Activated naive CD4-positive, alpha-beta T cell treated with anti-CD3 and anti-CD28 coated beads, Interleukin-2, amount 50 U/mL, for 24 hours (primary cell): ENCODE measurements around the gene PMEPA1.

ENCODE experiments used
- H3K27ac Mint-ChIP-seq: one replicate; pipeline ENCODE4 v1.8.0; 2021; ENCODE audit warnings: mild to moderate bottlenecking, mixed read lengths
- H3K27me3 Mint-ChIP-seq: one replicate; pipeline ENCODE4 v1.8.0; 2021; ENCODE audit warnings: mixed read lengths
- H3K36me3 Mint-ChIP-seq: one replicate; pipeline ENCODE4 v1.8.0; 2021; ENCODE audit warnings: mixed read lengths
- H3K4me1 Mint-ChIP-seq: one replicate; pipeline ENCODE4 v1.8.0; 2021; ENCODE audit warnings: mixed read lengths
- H3K4me3 Mint-ChIP-seq: one replicate; pipeline ENCODE4 v1.8.0; 2021; ENCODE audit warnings: mild to moderate bottlenecking, mixed read lengths
- H3K9me3 Mint-ChIP-seq: one replicate; pipeline ENCODE4 v1.8.0; 2021; ENCODE audit warnings: mixed read lengths

PMEPA1 gene

DNA sequence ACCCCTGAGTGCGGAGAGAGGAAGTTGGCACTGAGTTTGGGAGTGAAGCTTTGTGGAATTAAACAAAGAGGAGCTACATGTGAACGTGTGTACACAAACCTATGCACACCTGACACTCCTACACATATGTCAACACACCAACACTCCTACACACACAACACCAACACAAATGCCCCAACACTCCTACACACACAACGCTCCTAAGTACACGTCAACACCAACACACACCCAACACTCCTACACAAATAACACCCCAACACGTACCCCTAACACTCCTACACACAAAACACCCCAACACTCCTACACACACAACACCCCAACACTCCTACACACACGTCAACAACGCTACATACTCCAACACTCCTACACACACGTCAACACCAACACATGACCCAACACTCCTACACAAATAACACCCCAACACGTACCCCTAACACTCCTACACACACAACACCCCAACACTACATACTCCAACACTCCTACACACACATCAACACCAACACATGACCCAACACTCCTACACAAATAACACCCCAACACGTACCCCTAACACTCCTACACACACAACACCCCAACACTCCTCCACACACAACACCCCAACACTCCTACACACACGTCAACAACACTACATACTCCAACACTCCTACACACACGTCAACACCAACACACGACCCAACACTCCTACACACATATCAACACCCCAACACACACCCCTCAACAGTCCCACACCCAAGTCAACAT lies 49.5 kb downstream of the PMEPA1 start:
- Mint-ChIP-seq H3K27ac (no peak overlapping the region), H3K9me3 (no peaks in the 10 kb centered on the region), H3K27me3 (no peaks in the 10 kb centered on the region), H3K36me3 (peaks cover 6% of the 10 kb centered on the region), H3K4me1 (peaks cover 23% of the 10 kb centered on the region), H3K4me3 (no peak overlapping the region)

DNA sequence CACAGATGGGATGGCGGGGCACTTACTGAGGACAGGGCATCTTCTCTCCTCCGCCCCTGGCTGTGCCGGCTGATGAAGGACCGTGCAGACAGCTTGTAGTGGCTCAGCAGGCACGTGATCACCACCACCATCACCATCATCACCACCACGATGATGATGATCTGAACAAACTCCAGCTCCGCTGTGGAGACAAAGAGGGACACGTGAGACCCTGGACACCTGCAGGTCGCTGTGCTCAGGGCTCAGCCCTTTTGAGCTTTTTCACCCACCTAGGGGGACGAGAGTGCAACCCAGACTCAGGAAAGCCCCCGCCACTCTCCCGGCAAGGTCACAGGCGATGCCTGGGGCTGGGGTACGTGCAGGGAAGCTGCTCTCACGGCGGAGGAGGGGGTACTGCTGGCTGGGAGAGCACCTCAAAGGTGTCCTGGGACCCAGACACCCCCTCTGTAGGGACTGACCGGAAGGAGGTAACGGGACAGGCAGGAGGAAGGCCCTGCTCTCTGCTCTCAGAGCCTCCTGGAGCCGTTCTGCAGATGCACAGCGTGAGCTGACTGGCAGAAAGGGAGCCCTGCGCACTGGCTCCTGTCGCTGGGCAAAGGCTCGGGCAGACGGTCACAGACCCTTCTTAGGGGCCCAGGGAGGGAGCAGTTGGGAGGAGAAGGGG lies 50.2 kb downstream of the PMEPA1 start:
- Mint-ChIP-seq H3K4me3 (no peak overlapping the region), H3K36me3 (peaks cover 6% of the 10 kb centered on the region), H3K27ac (peak overlapping the region; percentile 51)

GRCh38 chr20:57658833-57659516 lies 50.8 kb downstream of the PMEPA1 start:
- H3K9me3 Mint-ChIP-seq = no peaks in the 10 kb centered on the region
- peaks cover 6% of the 10 kb centered on the region for H3K36me3 Mint-ChIP-seq
- H3K4me1 Mint-ChIP-seq = peaks cover 29% of the 10 kb centered on the region
- H3K4me3 Mint-ChIP-seq = no peak overlapping the region
- peak overlapping the region; percentile 51 for H3K27ac Mint-ChIP-seq
- no peaks in the 10 kb centered on the region for H3K27me3 Mint-ChIP-seq

More for the DNA sequence above, 50.2 kb downstream of the PMEPA1 start:
- Mint-ChIP-seq H3K9me3 (no peaks in the 10 kb centered on the region), H3K27me3 (no peaks in the 10 kb centered on the region), H3K4me1 (peaks cover 24% of the 10 kb centered on the region)

- peaks cover 6% of the 10 kb centered on the region for H3K36me3 Mint-ChIP-seq
- H3K4me1 Mint-ChIP-seq = peaks cover 29% of the 10 kb centered on the region
- H3K27me3 Mint-ChIP-seq = no peaks in the 10 kb centered on the region
- H3K9me3 Mint-ChIP-seq = no peaks in the 10 kb centered on the region
- peak overlapping the region; percentile 83 for H3K27ac Mint-ChIP-seq
- H3K4me3 Mint-ChIP-seq = peak overlapping the region; percentile 26
These were observed 51.4 kb downstream of the PMEPA1 start for GRCh38 chr20:57658447-57658832.

DNA sequence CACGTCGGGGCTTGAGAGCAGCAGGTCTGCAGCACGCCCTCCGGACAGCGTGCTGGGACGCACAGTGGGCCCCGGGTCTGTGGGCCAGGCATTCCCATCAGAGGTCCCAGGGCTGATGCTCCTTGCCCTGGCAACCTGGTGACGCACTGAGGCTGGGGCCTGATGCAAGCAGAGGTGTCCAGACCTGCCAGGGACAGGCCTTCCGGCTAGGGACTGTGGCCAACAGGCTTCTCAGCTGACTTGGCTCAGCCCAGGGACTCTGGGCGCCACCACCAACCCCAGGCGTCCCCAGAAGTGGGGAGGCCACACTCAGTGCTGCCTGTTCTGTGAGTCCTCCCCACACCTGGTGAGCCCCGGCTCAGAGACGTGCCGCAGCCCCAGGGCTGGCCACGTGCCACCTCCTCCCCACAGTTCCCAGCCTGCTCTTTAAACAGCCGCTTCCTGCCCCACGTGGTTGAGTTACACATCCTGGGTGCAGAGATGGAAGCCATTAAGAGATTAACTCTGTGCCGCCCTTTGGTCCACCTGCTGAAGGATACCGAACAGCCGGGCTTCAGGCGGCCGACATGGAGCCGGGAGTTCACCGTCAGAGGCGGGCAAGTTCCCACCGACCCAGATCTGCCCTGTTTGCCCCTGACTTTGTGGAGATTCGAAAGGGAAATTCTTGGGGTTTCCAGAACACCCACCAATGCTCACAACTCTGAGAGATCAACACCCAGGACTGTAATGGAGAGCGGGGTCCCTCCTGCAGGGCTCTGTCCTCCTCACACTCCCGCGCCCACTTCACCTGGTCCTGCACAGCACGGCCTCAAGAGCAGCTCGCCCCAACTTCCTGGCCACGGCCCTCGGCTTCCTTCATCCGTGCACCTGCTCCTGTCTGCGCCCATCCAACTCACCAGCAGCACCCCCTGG lies 52.0 kb downstream of the PMEPA1 start:
- Mint-ChIP-seq H3K4me3 (peak overlapping the region; percentile 26), H3K27ac (peak overlapping the region; percentile 83)

GRCh38 chr20:57656821-57657534 lies 52.8 kb downstream of the PMEPA1 start:
- no peak overlapping the region for H3K27ac Mint-ChIP-seq
- H3K9me3 Mint-ChIP-seq = no peaks in the 10 kb centered on the region
- H3K4me1 Mint-ChIP-seq = peaks cover 29% of the 10 kb centered on the region
- H3K27me3 Mint-ChIP-seq = no peaks in the 10 kb centered on the region
- H3K36me3 Mint-ChIP-seq = peaks cover 6% of the 10 kb centered on the region
- H3K4me3 Mint-ChIP-seq = no peak overlapping the region

More for the DNA sequence above, 52.0 kb downstream of the PMEPA1 start:
- Mint-ChIP-seq H3K4me1 (peaks cover 29% of the 10 kb centered on the region), H3K36me3 (peaks cover 6% of the 10 kb centered on the region), H3K27me3 (no peaks in the 10 kb centered on the region), H3K9me3 (no peaks in the 10 kb centered on the region)

GRCh38 chr20:57656252-57656820 lies 53.5 kb downstream of the PMEPA1 start:
- Mint-ChIP-seq H3K4me3 (no peak overlapping the region), H3K36me3 (peaks cover 7% of the 10 kb centered on the region), H3K27me3 (no peaks in the 10 kb centered on the region), H3K27ac (no peak overlapping the region), H3K4me1 (peaks cover 29% of the 10 kb centered on the region), H3K9me3 (no peaks in the 10 kb centered on the region)

DNA sequence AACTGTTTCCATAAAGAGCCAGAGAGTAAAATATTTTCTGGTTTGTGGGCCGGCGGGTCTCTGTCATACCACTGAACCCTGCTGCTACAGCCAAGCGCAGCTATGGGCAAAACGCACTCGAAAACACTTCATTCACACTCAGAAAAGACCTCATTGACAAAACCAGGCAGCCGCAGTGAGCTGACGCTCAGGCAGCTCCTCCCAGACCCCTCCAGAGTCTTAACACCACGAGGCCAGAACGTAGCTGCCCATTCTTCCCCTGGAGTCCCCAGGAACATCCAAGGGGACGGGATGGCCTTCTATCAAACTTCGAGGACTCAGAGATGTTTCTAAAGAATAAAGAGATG lies 54.0 kb downstream of the PMEPA1 start:
- Mint-ChIP-seq H3K36me3 (peaks cover 7% of the 10 kb centered on the region), H3K4me1 (peaks cover 29% of the 10 kb centered on the region), H3K27me3 (no peaks in the 10 kb centered on the region), H3K4me3 (no peak overlapping the region), H3K27ac (no peak overlapping the region), H3K9me3 (no peaks in the 10 kb centered on the region)

DNA sequence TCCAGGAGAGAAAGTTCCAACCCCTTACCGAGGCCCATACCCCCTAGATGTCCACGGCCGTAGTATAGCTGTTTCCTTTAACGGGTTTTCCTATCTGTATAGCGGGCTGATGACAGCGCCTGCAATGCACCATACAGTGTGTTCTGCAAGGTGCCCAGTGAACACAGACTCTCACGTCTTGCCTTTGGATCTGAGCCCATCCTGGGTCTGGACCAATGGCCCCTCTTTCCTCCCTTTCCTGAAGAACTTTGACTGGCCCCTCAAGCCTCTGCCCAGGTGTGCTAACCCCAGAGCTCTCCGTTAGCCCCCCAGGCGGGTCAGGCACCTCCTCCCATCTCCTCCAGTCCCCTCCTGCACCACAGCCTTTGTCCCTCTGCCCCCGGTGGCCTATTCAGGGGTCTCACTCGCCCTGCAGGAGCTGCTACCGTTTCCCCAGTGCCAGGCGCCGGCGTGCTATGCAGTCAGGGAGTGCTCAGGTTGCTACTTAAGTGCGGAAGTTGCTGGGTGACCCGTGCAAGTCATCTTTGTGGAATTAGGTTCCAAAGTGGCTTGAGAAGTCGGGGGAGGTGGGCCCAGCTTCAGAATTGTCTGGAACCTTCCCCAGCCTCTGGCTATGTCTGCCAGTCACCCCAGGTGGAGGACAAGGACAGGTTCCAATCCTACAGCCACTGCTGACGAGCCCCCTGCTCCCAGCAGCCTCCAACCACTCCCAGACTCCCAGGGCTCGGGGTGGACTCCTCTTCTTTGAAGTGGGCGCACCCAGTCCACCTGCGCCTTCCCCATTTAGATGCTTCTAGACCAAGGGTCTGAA lies 54.6 kb downstream of the PMEPA1 start:
- no peak overlapping the region for H3K27ac Mint-ChIP-seq
- no peaks in the 10 kb centered on the region for H3K9me3 Mint-ChIP-seq
- peaks cover 29% of the 10 kb centered on the region for H3K4me1 Mint-ChIP-seq
- H3K27me3 Mint-ChIP-seq = no peaks in the 10 kb centered on the region
- no peak overlapping the region for H3K4me3 Mint-ChIP-seq
- H3K36me3 Mint-ChIP-seq = peaks cover 7% of the 10 kb centered on the region

DNA sequence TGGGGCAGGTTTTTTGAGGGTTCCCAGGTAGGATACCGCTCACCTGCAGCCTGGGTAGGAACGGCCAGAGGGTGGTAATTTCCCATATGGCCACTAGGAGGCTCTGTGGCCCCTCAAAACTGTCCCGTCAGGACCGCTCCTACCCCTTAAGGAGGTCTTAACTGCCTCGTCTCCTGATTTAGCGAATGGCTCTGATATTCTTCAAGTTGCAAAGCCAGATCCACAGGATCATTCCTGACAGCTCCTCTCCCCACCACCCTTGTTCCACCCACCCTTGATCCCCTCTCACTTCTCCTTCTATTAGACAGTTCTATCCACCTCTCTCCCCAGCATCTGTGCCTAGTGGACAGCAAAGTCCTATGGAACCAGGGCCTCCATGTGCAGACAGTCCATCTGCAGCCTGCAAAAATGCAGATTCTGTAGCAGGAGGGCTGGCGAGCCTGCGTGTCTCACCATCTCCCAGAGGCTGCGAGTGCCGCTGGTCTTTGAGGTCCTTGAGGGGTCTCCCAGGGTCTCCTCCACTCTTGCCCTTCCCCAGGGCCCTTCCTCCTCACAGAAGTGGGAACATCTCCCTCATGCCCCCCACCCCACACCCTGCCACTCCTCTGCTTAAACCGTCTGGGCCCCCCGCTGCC lies 55.3 kb downstream of the PMEPA1 start:
- Mint-ChIP-seq H3K27ac (no peak overlapping the region), H3K36me3 (peaks cover 7% of the 10 kb centered on the region), H3K9me3 (no peaks in the 10 kb centered on the region), H3K4me3 (no peak overlapping the region), H3K27me3 (no peaks in the 10 kb centered on the region), H3K4me1 (peaks cover 28% of the 10 kb centered on the region)

GRCh38 chr20:57653910-57654309 lies 55.9 kb downstream of the PMEPA1 start:
- H3K9me3 Mint-ChIP-seq = no peaks in the 10 kb centered on the region
- H3K27ac Mint-ChIP-seq = no peak overlapping the region
- no peaks in the 10 kb centered on the region for H3K27me3 Mint-ChIP-seq
- H3K36me3 Mint-ChIP-seq = peaks cover 4% of the 10 kb centered on the region
- peaks cover 22% of the 10 kb centered on the region for H3K4me1 Mint-ChIP-seq
- no peak overlapping the region for H3K4me3 Mint-ChIP-seq

GRCh38 chr20:57653546-57653900 lies 56.3 kb downstream of the PMEPA1 start:
- peaks cover 4% of the 10 kb centered on the region for H3K36me3 Mint-ChIP-seq
- H3K9me3 Mint-ChIP-seq = no peaks in the 10 kb centered on the region
- no peak overlapping the region for H3K27ac Mint-ChIP-seq
- no peaks in the 10 kb centered on the region for H3K27me3 Mint-ChIP-seq
- no peak overlapping the region for H3K4me3 Mint-ChIP-seq
- peaks cover 18% of the 10 kb centered on the region for H3K4me1 Mint-ChIP-seq

- H3K27ac Mint-ChIP-seq = no peak overlapping the region
- peaks cover 12% of the 10 kb centered on the region for H3K4me1 Mint-ChIP-seq
- H3K9me3 Mint-ChIP-seq = no peaks in the 10 kb centered on the region
- H3K4me3 Mint-ChIP-seq = no peak overlapping the region
- H3K27me3 Mint-ChIP-seq = no peaks in the 10 kb centered on the region
- H3K36me3 Mint-ChIP-seq = peaks cover 1% of the 10 kb centered on the region
These were observed 56.9 kb downstream of the PMEPA1 start for GRCh38 chr20:57652606-57653545.
